HepG2 (cell line): ENCODE measurements around the gene DNAJB6. TPM values are rescaled to one million over a fixed set of nuclear protein-coding genes. Genes with fewer than 3 reads are reported as not detected.

Experiments
- ATAC-seq: fragments of 200-7000 bp; cut with Tn5 transposase; 3 replicates; pipeline ENCODE4 v1.9.1; 2020; ENCODE audit warnings: mild to moderate bottlenecking, moderate library complexity
- BruUV-seq: library from RNA; stranded (reverse); fragments of 400-500 nt; replicated peaks from 2 replicates; lab custom pipeline; 2021; lab: Mats Ljungman, UMichigan
- CTCF ChIA-PET: fragments of 300-600 bp; formaldehyde crosslinking; extraction: SDS; loops from one replicate; lab custom pipeline; 2021; ENCODE audit warnings: low total read pairs, inconsistent platforms, low intra/inter-chr PET ratio; lab: Yijun Ruan, JAX
- POLR2A ChIA-PET: fragments of 350-600 bp; sonication (Branson Sonifier 250); formaldehyde crosslinking; loops from one replicate; lab custom pipeline; 2020; ENCODE audit warnings: antibody characterized with exemption, inconsistent platforms; lab: Yijun Ruan, JAX
- DNase-seq: peaks from one replicate; pipeline ENCODE4 v3.0.0-alpha.2; 2015; ENCODE audit warnings: low spot score
- FAIRE-seq: peaks from 3 replicates; lab custom pipeline; 2011; peaks lifted over from hg19 to GRCh38; lab: Jason Lieb, UNC
- H2AFZ ChIP-seq: one replicate; pipeline ENCODE4 v1.6.1; 2011; ENCODE audit warnings: low read length, inconsistent platforms
- H3K27ac ChIP-seq: fragments of 300-600 bp; 3 replicates; pipeline ENCODE4 v1.8.0; 2011; ENCODE audit warnings: mixed run types, mild to moderate bottlenecking, mixed read lengths, low read length, inconsistent platforms; ENCODE audit not compliant: insufficient read depth; ENCODE audit errors: extremely low read length
- H3K27me3 ChIP-seq, 2 experiments: fragments of 200-600 bp in 1 of 2; 2 replicates in 1 of 2; 3 replicates in 1 of 2; pipeline versions ENCODE4 v1.6.0 to v1.8.0; 2011; ENCODE audit warnings: low read length in 2 of 2, mild to moderate bottlenecking in 2 of 2, moderate library complexity in 2 of 2, inconsistent platforms in 1 of 2; ENCODE audit not compliant: insufficient read depth in 2 of 2, control insufficient read depth in 1 of 2
- H3K36me3 ChIP-seq, 2 experiments: fragments of 200-600 bp in 1 of 2; replicated peaks in 1 of 2; 2 replicates in 1 of 2; 3 replicates in 1 of 2; pipeline versions ENCODE4 v1.5.1 to v1.8.0; 2011; ENCODE audit warnings: low read length in 2 of 2, inconsistent platforms in 1 of 2; ENCODE audit not compliant: insufficient read depth in 2 of 2, control insufficient read depth in 1 of 2
- H3K4me1 ChIP-seq: 2 replicates; pipeline ENCODE4 v1.5.1; 2012; ENCODE audit warnings: low read length, inconsistent platforms; ENCODE audit not compliant: insufficient read depth
- H3K4me2 ChIP-seq: 2 replicates; pipeline ENCODE4 v1.6.0; 2011; ENCODE audit warnings: low read depth, low read length, inconsistent platforms
- H3K4me3 ChIP-seq, 3 experiments: fragments of 200-600 bp in 1 of 3; sonication (generic), shearing (Covaris generic) in 1 of 3; replicated peaks in 1 of 3; 2 replicates each; pipeline ENCODE4 v1.5.1; 2011 to 2016; ENCODE audit warnings: low read length in 3 of 3, inconsistent platforms in 2 of 3, low read depth in 2 of 3, mild to moderate bottlenecking in 2 of 3, control low read depth in 1 of 3, mixed read lengths in 1 of 3; ENCODE audit not compliant: insufficient read depth in 1 of 3
- H3K79me2 ChIP-seq: one replicate; pipeline ENCODE4 v1.6.1; 2011; ENCODE audit warnings: low read length, inconsistent platforms; ENCODE audit not compliant: insufficient read depth
- H3K9ac ChIP-seq: 2 replicates; pipeline ENCODE4 v1.6.0; 2011; ENCODE audit warnings: mild to moderate bottlenecking, low read depth, low read length, inconsistent platforms; ENCODE audit not compliant: insufficient read depth
- H3K9me3 ChIP-seq: 2 replicates; pipeline ENCODE4 v1.5.1; 2012; ENCODE audit warnings: mild to moderate bottlenecking, low read length
- H4K20me1 ChIP-seq: 2 replicates; pipeline ENCODE4 v1.6.0; 2011; ENCODE audit warnings: inconsistent platforms, mild to moderate bottlenecking, low read length, moderate library complexity; ENCODE audit not compliant: insufficient read depth
- CHD2 ChIP-seq: IDR thresholded peaks from 2 replicates; pipeline ENCODE4 v1.6.1; 2011; ENCODE audit warnings: low read depth, low read length, improper control_type of control experiment
- CREM ChIP-seq, 2 experiments: sonication (generic) in 1 of 2; formaldehyde crosslinking in 1 of 2; IDR thresholded peaks; 2 replicates each; pipeline versions ENCODE4 v1.4.0 to v1.6.1; 2016 to 2020; ENCODE audit warnings: antibody characterized with exemption in 1 of 2, mild to moderate bottlenecking in 1 of 2, missing genetic modification reagents in 1 of 2
- EED ChIP-seq: sonication (generic); formaldehyde crosslinking; IDR thresholded peaks from 2 replicates; pipeline ENCODE4 v1.5.0; 2020; ENCODE audit warnings: mild to moderate bottlenecking, missing genetic modification reagents
- HNF4G ChIP-seq, 2 experiments: sonication (generic) in 1 of 2; formaldehyde crosslinking in 1 of 2; IDR thresholded peaks; 2 replicates each; pipeline versions ENCODE4 v1.4.0 to v1.6.1; 2011 to 2020; ENCODE audit warnings: borderline replicate concordance in 2 of 2, low read depth in 2 of 2, mild to moderate bottlenecking in 2 of 2, low read length in 1 of 2, missing genetic modification reagents in 1 of 2, moderate library complexity in 1 of 2
- HNRNPL ChIP-seq: fragments of 200-400 bp; formaldehyde crosslinking; IDR thresholded peaks from 2 replicates; pipeline ENCODE4 v1.6.1; 2017; ENCODE audit warnings: mild to moderate bottlenecking, low read depth, low read length
- REPIN1 ChIP-seq: sonication (generic); formaldehyde crosslinking; IDR thresholded peaks from 2 replicates; pipeline ENCODE4 v1.8.0; 2022; ENCODE audit warnings: missing genetic modification reagents, low read depth, mild to moderate bottlenecking, borderline replicate concordance
- SP140L ChIP-seq: sonication (generic); formaldehyde crosslinking; IDR thresholded peaks from 2 replicates; pipeline ENCODE4 v1.4.0; 2020; ENCODE audit warnings: missing genetic modification reagents, borderline replicate concordance
- TCF12 ChIP-seq, 2 experiments: fragments of 450-650 bp in 1 of 2; sonication (generic) in 1 of 2; formaldehyde crosslinking in 1 of 2; IDR thresholded peaks; 2 replicates each; pipeline versions ENCODE4 v1.6.1 to v1.8.0; 2017 to 2022; ENCODE audit warnings: antibody characterized with exemption in 1 of 2, mild to moderate bottlenecking in 1 of 2, missing genetic modification reagents in 1 of 2, moderate library complexity in 1 of 2
- ZNF17 ChIP-seq: sonication (generic); formaldehyde crosslinking; IDR thresholded peaks from 2 replicates; pipeline ENCODE4 v1.5.0; 2020; ENCODE audit warnings: mild to moderate bottlenecking, missing genetic modification reagents
- ZNF30 ChIP-seq: sonication (generic); formaldehyde crosslinking; IDR thresholded peaks from 2 replicates; pipeline ENCODE4 v1.5.0; 2020; ENCODE audit warnings: mild to moderate bottlenecking, missing genetic modification reagents
- ZNF34 ChIP-seq: sonication (generic); formaldehyde crosslinking; IDR thresholded peaks from 2 replicates; pipeline ENCODE4 v1.4.0; 2020; ENCODE audit warnings: mild to moderate bottlenecking, missing genetic modification reagents, borderline replicate concordance
- ZNF572 ChIP-seq: sonication (generic); formaldehyde crosslinking; IDR thresholded peaks from 2 replicates; pipeline ENCODE4 v1.5.1; 2020; ENCODE audit warnings: mild to moderate bottlenecking, missing genetic modification reagents
- ZSCAN31 ChIP-seq: sonication (generic); formaldehyde crosslinking; IDR thresholded peaks from 2 replicates; pipeline ENCODE4 v1.5.0; 2020; ENCODE audit warnings: low read depth, mild to moderate bottlenecking, missing genetic modification reagents
- whole genome bisulfite sequencing: methylation state at CpG from one replicate; pipeline ENCODE4 v1.1.6; 2017; ENCODE audit warnings: low lambda C conversion rate; 5-methylcytosine and 5-hydroxymethylcytosine counted together
- in situ Hi-C: cut with HindIII; loops from 2 replicates; pipeline ENCODE4 v1.10.0; 2017; ENCODE audit warnings: low pct_unique_long_range_greater_than_20kb; ENCODE audit not compliant: extremely low pct_ligation_motif_present
- intact Hi-C: fragments of 100-400 bp; cut with micrococcal nuclease; formaldehyde crosslinking; loops from one replicate; pipeline ENCODE4 v1.10.0; 2022; ENCODE audit not compliant: unreplicated experiment
- polyA plus RNA-seq, 8 experiments: library from polyadenylated mRNA; depleted of rRNA in 3 of 8; stranded (reverse) in 7 of 8; unstranded in 1 of 8; fragments of >200 nt; fragmentation: Illumina TruSeq in 4 of 8; extraction: Trizol in 4 of 8; gene quantifications; 2 replicates each; pipeline versions ENCODE4 v1.2.1 to v1.2.3, GENCODE V29; 2011 to 2016; ENCODE audit warnings: low read depth in 4 of 8, missing spikeins in 1 of 8, mixed read lengths in 1 of 8; ENCODE audit not compliant: insufficient read depth in 1 of 8
- total RNA-seq, 5 experiments: library from RNA; depleted of rRNA; stranded (reverse); fragments of >200 nt; fragmentation: Illumina TruSeq; extraction: Trizol; gene quantifications; 2 replicates each; pipeline ENCODE4 v1.2.3, GENCODE V29; 2016; ENCODE audit warnings: low read depth in 1 of 5
- TF ChIP-seq, protein P1 (sequence below), 2 experiments: sonication (generic) in 1 of 2; formaldehyde crosslinking in 1 of 2; IDR thresholded peaks; 2 replicates each; pipeline versions ENCODE4 v1.4.0 to v1.6.1; 2016 to 2020; ENCODE audit warnings: borderline replicate concordance in 1 of 2, low read depth in 1 of 2, mild to moderate bottlenecking in 1 of 2, missing genetic modification reagents in 1 of 2

The DNAJB6 gene
- total and polyA plus RNA-seq, 2 of the 13 experiments (the other 11 are each of a cell fraction or from before 2014, with no cell fraction given), result 29.9 to 53.9 TPM

DNA sequence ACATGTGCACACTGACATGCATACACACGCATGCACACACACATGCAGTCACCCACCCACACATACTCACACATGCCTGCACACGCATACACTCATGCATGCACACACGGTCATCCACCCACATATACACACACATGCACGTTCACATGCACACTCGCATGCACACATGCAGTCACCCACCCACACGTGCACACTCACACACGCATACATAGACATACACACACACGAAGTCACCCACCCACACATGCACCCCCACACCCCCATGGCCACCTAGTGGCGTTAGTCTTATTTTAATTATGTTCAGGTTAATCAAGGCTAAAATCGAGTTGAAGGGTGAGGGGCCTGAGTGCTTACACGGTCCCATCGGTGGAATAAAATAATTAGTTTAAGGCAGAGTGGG lies 96.8 kb downstream of the DNAJB6 start:
- FAIRE-seq, result no peak
- 48% methylated on average over 12 of the region's 12 CpGs for WGBS
- no peaks in the 10 kb centered on the region for H3K79me2 ChIP-seq
- H2AFZ ChIP-seq, result no peak overlapping the region
- no peak for DNase-seq
- in situ Hi-C loops (no loop called here), intact Hi-C loops (loop anchor here (2.0 kb wide), 1 partner anchor 441 kb away; no protein-coding TSS in a partner anchor)
- peaks cover 0 to 33% of the 10 kb centered on the region in 2 experiments for H3K27me3 ChIP-seq
- 0 out of 2 replicates have a peak, but pooled peaks cover 2% of the 10 kb centered on the region for H4K20me1 ChIP-seq
- no peak overlapping the region for H3K27ac ChIP-seq
- BruUV-seq, result no TSS peak
- no peak for ATAC-seq
- no peaks in the 10 kb centered on the region for H3K36me3 ChIP-seq
- H3K9me3 ChIP-seq, result no peaks in the 10 kb centered on the region
- POLR2A ChIA-PET, result no interaction called here
- H3K4me2 ChIP-seq, result no peak overlapping the region
- TF ChIP-seq ZNF30 (CRISPR knock-in tag) (no peak), ZNF572 (no peak), CHD2 (no peak)
- H3K9ac ChIP-seq, result no peak overlapping the region
- H3K4me3 ChIP-seq, result no peak overlapping the region
- CTCF ChIA-PET, result interaction anchor here (1.6 kb wide), 1 partner anchor 442 kb away, joined by 7 read pairs; no protein-coding TSS in a partner anchor
- no peaks in the 10 kb centered on the region for H3K4me1 ChIP-seq

DNA sequence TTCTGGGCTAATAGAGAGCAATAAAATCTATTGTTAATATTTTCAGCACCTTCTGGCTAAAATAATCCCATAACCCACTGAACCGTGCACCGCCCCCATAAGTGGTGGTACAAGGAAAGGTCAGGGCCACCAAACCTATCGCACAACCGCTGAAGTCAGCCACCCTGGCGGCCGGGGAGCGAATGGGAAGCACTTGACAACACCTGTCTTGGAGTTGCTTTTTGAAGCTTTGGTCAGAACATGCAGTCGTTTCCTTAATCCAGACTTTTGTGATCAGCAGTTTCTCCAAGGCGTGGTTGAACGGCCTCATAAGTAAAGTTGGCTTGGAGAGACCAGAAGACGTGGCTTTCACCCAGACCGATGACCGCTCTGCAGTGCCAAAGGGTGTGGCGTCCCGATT lies 97.4 kb downstream of the DNAJB6 start:
- POLR2A ChIA-PET, result no interaction called here
- H3K9me3 ChIP-seq, result no peaks in the 10 kb centered on the region
- H4K20me1 ChIP-seq, result 0 out of 2 replicates have a peak, but pooled peaks cover 2% of the 10 kb centered on the region
- intact Hi-C loops (no loop called here), in situ Hi-C loops (no loop called here)
- ATAC-seq, result peak; percentile 36; the same call in 2 of the 3 replicates
- no peaks in the 10 kb centered on the region for H3K79me2 ChIP-seq
- no peaks in the 10 kb centered on the region for H3K4me1 ChIP-seq
- FAIRE-seq, result no peak
- DNase-seq, result no peak
- peaks cover 0 to 36% of the 10 kb centered on the region in 2 experiments for H3K27me3 ChIP-seq
- no peaks in the 10 kb centered on the region for H3K36me3 ChIP-seq
- WGBS, result 24% methylated on average over 15 of the region's 15 CpGs
- BruUV-seq, result no TSS peak
- CTCF ChIA-PET, result no interaction called here
- H2AFZ ChIP-seq, result no peak overlapping the region
- H3K4me3 ChIP-seq, result no peak overlapping the region
- no peak overlapping the region for H3K9ac ChIP-seq
- no peak overlapping the region for H3K27ac ChIP-seq
- H3K4me2 ChIP-seq, result no peak overlapping the region
- no peak for TF ChIP-seq ZSCAN31 (CRISPR knock-in tag)
- no peak for TF ChIP-seq TCF12 (IDR thresholded peaks at IDR 0.05)
- no peak for TF ChIP-seq TCF12 (CRISPR knock-in tag; IDR thresholded peaks at IDR 0.05)
- no peak for TF ChIP-seq ZNF34 (CRISPR knock-in tag)
- TF ChIP-seq, protein P1, sequence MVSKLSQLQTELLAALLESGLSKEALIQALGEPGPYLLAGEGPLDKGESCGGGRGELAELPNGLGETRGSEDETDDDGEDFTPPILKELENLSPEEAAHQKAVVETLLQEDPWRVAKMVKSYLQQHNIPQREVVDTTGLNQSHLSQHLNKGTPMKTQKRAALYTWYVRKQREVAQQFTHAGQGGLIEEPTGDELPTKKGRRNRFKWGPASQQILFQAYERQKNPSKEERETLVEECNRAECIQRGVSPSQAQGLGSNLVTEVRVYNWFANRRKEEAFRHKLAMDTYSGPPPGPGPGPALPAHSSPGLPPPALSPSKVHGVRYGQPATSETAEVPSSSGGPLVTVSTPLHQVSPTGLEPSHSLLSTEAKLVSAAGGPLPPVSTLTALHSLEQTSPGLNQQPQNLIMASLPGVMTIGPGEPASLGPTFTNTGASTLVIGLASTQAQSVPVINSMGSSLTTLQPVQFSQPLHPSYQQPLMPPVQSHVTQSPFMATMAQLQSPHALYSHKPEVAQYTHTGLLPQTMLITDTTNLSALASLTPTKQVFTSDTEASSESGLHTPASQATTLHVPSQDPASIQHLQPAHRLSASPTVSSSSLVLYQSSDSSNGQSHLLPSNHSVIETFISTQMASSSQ (IDR thresholded peaks at IDR 0.05; ENCODE audit: low read depth), result no peak
- TF ChIP-seq, protein P1 (CRISPR knock-in tag; IDR thresholded peaks at IDR 0.05; ENCODE audit: borderline replicate concordance), result no peak
- no peak for TF ChIP-seq REPIN1 (CRISPR knock-in tag)
- no peak for TF ChIP-seq CREM (IDR thresholded peaks at IDR 0.05)
- TF ChIP-seq CREM (CRISPR knock-in tag; IDR thresholded peaks at IDR 0.05), result no peak
- TF ChIP-seq SP140L (CRISPR knock-in tag), result no peak
- no peak for TF ChIP-seq ZNF17
- no peak for TF ChIP-seq HNRNPL
- TF ChIP-seq EED, result no peak
- no peak for TF ChIP-seq HNF4G (IDR thresholded peaks at IDR 0.05; ENCODE audit: borderline replicate concordance, low read depth, low read length)
- no peak for TF ChIP-seq HNF4G (CRISPR knock-in tag; IDR thresholded peaks at IDR 0.05; ENCODE audit: borderline replicate concordance, low read depth)
